Ovary (tissue), 3 donors: ENCODE measurements around the gene PIP5K1A.

Experiments
- CTCF ChIP-seq, 3 donors: fragments of 450-650 bp in 2 of 3; fragments of 200-600 bp in 1 of 3; IDR thresholded peaks; one replicate each; pipeline versions ENCODE4 v1.5.1 to v1.8.0; 2016 to 2022; ENCODE audit warnings: antibody characterized with exemption in 3 of 3, mild to moderate bottlenecking in 1 of 3
- POLR2A ChIP-seq: fragments of 450-650 bp; IDR thresholded peaks from one replicate; pipeline ENCODE4 v1.6.1; 2017; ENCODE audit warnings: antibody characterized with exemption, mild to moderate bottlenecking, moderate library complexity
- donor health status: DM: no; HTN: no; CAD: no.

- no peak for TF ChIP-seq CTCF (IDR thresholded peaks at IDR 0.05)
- no peak for TF ChIP-seq POLR2A
Measured at GRCh38 chr1:151284013-151284577, 85.7 kb downstream of the PIP5K1A start.
